Osteoblast (primary cell): ENCODE results near the gene PTDSS2. TPM values are rescaled to one million over a fixed set of nuclear protein-coding genes. Genes with fewer than 3 reads are reported as not detected.

Experiments used
- DNase-seq: peaks from one replicate; pipeline ENCODE4 v3.0.0; 2011; ENCODE audit warnings: low spot score, mixed read lengths; ENCODE audit not compliant: insufficient read length; ENCODE audit errors: missing footprints
- H2AFZ ChIP-seq: 2 replicates; pipeline ENCODE4 v1.6.0; 2011; ENCODE audit warnings: mild to moderate bottlenecking, low read length
- H3K27ac ChIP-seq: 2 replicates; pipeline ENCODE4 v1.5.1; 2011; ENCODE audit warnings: mild to moderate bottlenecking, low read depth, low read length, moderate library complexity
- H3K27me3 ChIP-seq: 2 replicates; pipeline ENCODE4 v1.6.0; 2012; ENCODE audit warnings: mild to moderate bottlenecking, control low read depth, inconsistent platforms, low read length, moderate library complexity; ENCODE audit not compliant: insufficient read depth
- H3K36me3 ChIP-seq: 2 replicates; pipeline ENCODE4 v1.5.1; 2011; ENCODE audit warnings: mild to moderate bottlenecking, low read length, control low read depth, moderate library complexity; ENCODE audit not compliant: insufficient read depth
- H3K4me1 ChIP-seq: 2 replicates; pipeline ENCODE4 v1.5.1; 2011; ENCODE audit warnings: mild to moderate bottlenecking, low read length, control low read depth, moderate library complexity; ENCODE audit not compliant: insufficient read depth
- H3K4me2 ChIP-seq: 2 replicates; pipeline ENCODE4 v1.6.0; 2011; ENCODE audit warnings: mild to moderate bottlenecking, low read length; ENCODE audit not compliant: insufficient read depth
- H3K4me3 ChIP-seq: fragments of 200-600 bp; sonication (generic); 3 replicates; pipeline ENCODE4 v1.5.1; 2012; ENCODE audit warnings: mild to moderate bottlenecking, low read length, inconsistent platforms; ENCODE audit not compliant: insufficient read depth
- H3K79me2 ChIP-seq: 2 replicates; pipeline ENCODE4 v1.6.0; 2012; ENCODE audit warnings: mild to moderate bottlenecking, low read length, control low read depth, inconsistent platforms; ENCODE audit not compliant: insufficient read depth
- H3K9me3 ChIP-seq: 2 replicates; pipeline ENCODE4 v1.5.1; 2011; ENCODE audit warnings: low read depth, low read length, control low read depth
- H4K20me1 ChIP-seq: 2 replicates; pipeline ENCODE4 v1.6.0; 2012; ENCODE audit warnings: mild to moderate bottlenecking, low read length, control low read depth; ENCODE audit not compliant: insufficient read depth
- total RNA-seq: library from RNA; depleted of rRNA; stranded (reverse); fragments of >200 nt; gene quantifications from 2 replicates; pipeline ENCODE4 v1.2.3, GENCODE V29; 2012
- TF ChIP-seq, protein P1 (sequence below): IDR thresholded peaks from 2 replicates; pipeline ENCODE4 v1.5.1; 2011; ENCODE audit warnings: mild to moderate bottlenecking, low read depth, low read length, moderate library complexity; ENCODE audit errors: extremely low read depth

PTDSS2 gene
- total RNA-seq, 1 donor: 36.2 TPM

DNA sequence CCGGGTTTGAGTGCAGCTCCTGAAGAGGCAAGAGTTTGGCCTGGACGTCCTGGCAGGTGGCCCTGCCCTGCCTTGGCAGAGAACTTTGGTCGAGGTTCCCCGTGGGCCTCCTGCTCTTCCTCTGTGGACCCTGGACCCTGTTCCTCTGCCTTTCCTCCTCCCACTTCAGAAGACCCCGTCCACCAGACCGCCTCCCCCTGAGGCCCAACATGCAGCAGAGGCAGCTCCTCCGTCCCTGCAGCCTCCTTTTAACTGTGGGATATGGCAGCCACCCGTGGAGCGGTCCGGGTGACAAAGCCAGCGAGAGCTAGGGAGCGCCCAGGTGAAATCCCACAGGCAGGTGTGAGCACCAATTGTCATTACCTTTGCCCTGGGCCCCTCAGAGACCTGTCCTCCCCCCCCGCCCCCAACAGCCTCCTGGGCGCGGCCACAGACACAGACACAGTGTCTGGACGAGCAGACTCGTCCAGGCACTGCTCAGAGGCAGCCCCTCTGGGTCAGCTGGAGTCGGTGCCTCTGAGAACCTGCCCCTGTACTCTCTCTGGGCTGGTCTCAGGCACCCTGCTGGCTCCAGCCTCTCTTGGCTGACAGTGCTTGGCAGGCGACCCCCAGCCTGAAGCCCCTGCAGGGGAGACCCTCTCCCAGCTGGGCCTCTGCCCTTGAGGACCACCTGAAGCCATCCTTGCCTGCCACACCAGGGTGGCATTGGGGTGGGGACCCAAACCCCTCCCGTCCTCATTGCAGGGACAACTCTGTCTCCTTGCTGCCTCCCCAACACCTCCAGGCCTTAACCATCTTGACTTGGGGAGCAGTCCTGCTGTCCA is 4.1 kb upstream of the PTDSS2 start:
- H3K27me3 ChIP-seq: peaks cover 15% of the 10 kb centered on the region
- DNase-seq: peak; percentile 71
- peaks cover 2% of the 10 kb centered on the region for H4K20me1 ChIP-seq
- H3K36me3 ChIP-seq: no peaks in the 10 kb centered on the region
- peaks cover 16% of the 10 kb centered on the region for H3K79me2 ChIP-seq
- H3K4me3 ChIP-seq: no peak overlapping the region
- no peak overlapping the region for H3K4me2 ChIP-seq
- H3K9me3 ChIP-seq: no peaks in the 10 kb centered on the region
- H3K4me1 ChIP-seq: peaks cover 19% of the 10 kb centered on the region
- H2AFZ ChIP-seq: no peak overlapping the region
- TF ChIP-seq, protein P1, sequence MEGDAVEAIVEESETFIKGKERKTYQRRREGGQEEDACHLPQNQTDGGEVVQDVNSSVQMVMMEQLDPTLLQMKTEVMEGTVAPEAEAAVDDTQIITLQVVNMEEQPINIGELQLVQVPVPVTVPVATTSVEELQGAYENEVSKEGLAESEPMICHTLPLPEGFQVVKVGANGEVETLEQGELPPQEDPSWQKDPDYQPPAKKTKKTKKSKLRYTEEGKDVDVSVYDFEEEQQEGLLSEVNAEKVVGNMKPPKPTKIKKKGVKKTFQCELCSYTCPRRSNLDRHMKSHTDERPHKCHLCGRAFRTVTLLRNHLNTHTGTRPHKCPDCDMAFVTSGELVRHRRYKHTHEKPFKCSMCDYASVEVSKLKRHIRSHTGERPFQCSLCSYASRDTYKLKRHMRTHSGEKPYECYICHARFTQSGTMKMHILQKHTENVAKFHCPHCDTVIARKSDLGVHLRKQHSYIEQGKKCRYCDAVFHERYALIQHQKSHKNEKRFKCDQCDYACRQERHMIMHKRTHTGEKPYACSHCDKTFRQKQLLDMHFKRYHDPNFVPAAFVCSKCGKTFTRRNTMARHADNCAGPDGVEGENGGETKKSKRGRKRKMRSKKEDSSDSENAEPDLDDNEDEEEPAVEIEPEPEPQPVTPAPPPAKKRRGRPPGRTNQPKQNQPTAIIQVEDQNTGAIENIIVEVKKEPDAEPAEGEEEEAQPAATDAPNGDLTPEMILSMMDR: no peak
- no peak overlapping the region for H3K27ac ChIP-seq

DNA sequence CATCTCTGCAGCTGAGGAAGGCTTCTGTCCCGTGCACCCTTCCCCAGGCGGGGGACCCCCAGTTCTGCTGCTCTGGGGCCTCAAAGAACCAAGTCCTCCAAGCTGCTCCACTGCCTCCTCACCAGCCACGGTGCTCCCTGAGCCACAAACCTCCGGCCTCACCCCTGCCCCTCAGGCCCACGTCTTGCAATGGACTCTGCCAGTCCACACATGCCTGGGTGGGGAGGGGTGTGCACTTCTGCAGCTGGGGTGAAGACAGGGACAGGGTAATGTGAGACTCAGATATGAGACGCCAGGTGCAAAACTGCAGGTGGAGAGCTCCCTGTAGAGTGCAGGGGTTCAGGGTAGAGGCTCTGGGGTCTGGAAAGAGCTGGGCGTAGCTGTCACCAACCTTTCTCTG is 3.2 kb upstream of the PTDSS2 start:
- H3K4me1 ChIP-seq: peaks cover 25% of the 10 kb centered on the region
- H3K9me3 ChIP-seq: no peaks in the 10 kb centered on the region
- H3K79me2 ChIP-seq: peaks cover 26% of the 10 kb centered on the region
- DNase-seq: peak; percentile 47
- no peak overlapping the region for H3K27ac ChIP-seq
- H3K4me2 ChIP-seq: no peak overlapping the region
- no peak overlapping the region for H2AFZ ChIP-seq
- TF ChIP-seq, protein P1: no peak
- peaks cover 9% of the 10 kb centered on the region for H3K27me3 ChIP-seq
- H3K36me3 ChIP-seq: no peaks in the 10 kb centered on the region
- peaks cover 10% of the 10 kb centered on the region for H4K20me1 ChIP-seq
- H3K4me3 ChIP-seq: no peak overlapping the region

DNA sequence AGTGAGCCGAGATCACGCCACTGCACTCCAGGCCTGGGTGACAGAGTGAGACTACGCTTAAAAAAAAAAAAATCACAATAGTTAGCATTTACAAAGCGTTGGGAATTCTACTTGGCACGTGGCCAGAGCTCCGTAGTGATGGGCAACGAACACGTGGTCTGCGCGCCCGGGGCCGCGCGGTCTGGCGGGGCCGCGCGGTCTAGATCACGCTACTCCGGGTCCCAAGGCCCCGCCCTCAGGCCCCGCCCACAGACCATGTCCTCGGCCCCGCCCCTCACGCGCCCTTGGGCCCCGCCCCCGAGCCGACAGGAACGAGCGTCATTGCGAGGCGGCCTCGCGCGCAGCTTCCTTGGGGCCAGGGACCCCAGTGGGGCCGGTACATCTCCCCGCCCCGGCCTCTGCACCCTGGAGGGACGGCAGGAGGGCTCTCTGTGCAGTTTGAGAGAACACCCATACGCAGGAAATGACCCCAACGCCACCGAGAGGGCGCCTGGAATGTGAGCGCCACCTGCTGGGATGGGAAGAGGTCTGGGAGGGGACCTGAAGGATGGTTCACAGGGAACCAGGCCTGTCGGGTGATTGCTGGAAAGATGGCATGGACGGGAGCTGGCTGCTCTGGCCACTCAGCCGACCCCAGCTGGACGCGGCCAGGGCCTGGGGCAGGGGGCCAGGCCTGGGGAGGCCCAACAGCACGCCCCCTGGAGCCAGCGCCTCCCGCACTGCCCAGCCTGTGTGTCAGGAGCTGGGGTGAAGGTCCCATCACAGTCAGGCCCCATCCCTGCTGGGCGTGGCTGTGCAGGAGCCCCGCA is 2.0 kb upstream of the PTDSS2 start:
- peak overlapping the region; percentile 87 for H3K4me3 ChIP-seq
- peak overlapping the region; percentile 78 for H3K27ac ChIP-seq
- H3K36me3 ChIP-seq: peaks cover 3% of the 10 kb centered on the region
- TF ChIP-seq, protein P1: peak; percentile 81
- peak overlapping the region; percentile 90 for H2AFZ ChIP-seq
- H3K4me2 ChIP-seq: peak overlapping the region; percentile 74
- peaks cover 25% of the 10 kb centered on the region for H3K4me1 ChIP-seq
- peaks cover 5% of the 10 kb centered on the region for H3K27me3 ChIP-seq
- H3K9me3 ChIP-seq: no peaks in the 10 kb centered on the region
- peak; percentile 99 for DNase-seq
- H3K79me2 ChIP-seq: peaks cover 37% of the 10 kb centered on the region
- H4K20me1 ChIP-seq: peaks cover 19% of the 10 kb centered on the region
